HepG2 (cell line): Measurements from ENCODE around the gene COL26A1.
"Not testable (repeated sequence)": the region's sequence is repeated elsewhere in the genome, so short reads cannot be mapped to it uniquely, and the experiment has no call there.

Experiments used
- MXI1 ChIP-seq: IDR thresholded peaks from 3 replicates; pipeline ENCODE4 v1.6.1; 2012; ENCODE audit warnings: low read depth, low read length, inconsistent platforms, borderline replicate concordance
- MYC ChIP-seq: sonication (generic); formaldehyde crosslinking; IDR thresholded peaks from 2 replicates; pipeline ENCODE4 v1.9.0; 2021; ENCODE audit warnings: missing genetic modification reagents, borderline replicate concordance
- RAD21 ChIP-seq: fragments of 450-650 bp; formaldehyde crosslinking; IDR thresholded peaks from 2 replicates; pipeline ENCODE4 v1.5.0; 2020; ENCODE audit warnings: mild to moderate bottlenecking
- ZNF274 ChIP-seq: sonication (generic); formaldehyde crosslinking; IDR thresholded peaks from 2 replicates; pipeline ENCODE4 v1.5.1; 2020; ENCODE audit warnings: mild to moderate bottlenecking, missing genetic modification reagents
- TF ChIP-seq, protein P1 (sequence below): sonication (generic); formaldehyde crosslinking; IDR thresholded peaks from 2 replicates; pipeline ENCODE4 v1.8.0; 2022; ENCODE audit warnings: mild to moderate bottlenecking, missing genetic modification reagents, borderline replicate concordance

- not testable (repeated sequence) for TF ChIP-seq RAD21 (CRISPR knock-in tag); MYC (CRISPR knock-in tag); ZNF274 (CRISPR knock-in tag); MXI1
- TF ChIP-seq, protein P1, sequence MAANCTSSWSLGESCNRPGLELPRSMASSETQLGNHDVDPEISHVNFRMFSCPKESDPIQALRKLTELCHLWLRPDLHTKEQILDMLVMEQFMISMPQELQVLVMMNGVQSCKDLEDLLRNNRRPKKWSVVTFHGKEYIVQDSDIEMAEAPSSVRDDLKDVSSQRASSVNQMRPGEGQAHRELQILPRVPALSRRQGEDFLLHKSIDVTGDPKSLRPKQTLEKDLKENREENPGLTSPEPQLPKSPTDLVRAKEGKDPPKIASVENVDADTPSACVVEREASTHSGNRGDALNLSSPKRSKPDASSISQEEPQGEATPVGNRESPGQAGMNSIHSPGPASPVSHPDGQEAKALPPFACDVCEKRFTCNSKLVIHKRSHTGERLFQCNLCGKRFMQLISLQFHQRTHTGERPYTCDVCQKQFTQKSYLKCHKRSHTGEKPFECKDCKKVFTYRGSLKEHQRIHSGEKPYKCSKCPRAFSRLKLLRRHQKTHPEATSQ (CRISPR knock-in tag), result not testable (repeated sequence)
Observed at GRCh38 chr7:101475691-101476090, 113.0 kb downstream of the COL26A1 start.
